ENCODE results near the gene IPPK.
A peak's percentile ranks its signal among the peaks of the same experiment; 100 is the strongest.

DNA sequence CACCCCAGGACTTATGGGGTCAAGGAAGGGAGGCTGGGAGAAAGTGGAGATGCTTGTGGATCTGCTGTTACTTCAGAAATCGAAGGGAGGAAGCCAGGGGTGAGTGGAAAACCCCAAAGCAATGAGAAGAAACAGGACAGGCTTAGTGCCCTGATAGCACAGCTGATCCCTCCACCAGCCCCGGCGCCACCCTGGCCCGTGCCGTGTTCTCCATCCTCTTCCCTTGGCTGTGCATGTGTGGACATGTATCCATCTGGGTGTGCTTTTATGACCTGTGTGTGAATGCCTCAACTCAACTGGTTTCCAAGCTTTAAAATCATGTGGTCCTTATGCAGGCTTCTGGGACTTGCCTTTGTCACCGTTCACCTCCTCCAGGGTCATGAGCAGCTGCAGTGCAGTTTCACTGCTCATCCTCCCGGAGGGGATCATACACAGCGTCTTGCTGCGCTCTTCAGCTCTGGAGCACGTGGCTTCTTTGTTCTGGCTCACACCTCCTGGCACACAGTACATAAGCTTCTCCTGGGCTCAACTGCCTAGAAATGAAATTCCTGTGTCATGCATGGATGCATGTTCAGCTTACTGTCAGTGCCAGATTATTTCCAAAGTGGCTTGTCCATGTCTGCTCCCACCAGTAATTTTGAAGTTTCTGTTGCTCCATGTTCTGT lies 58.2 kb downstream of the IPPK start:
- TF ChIP-seq, protein P1, sequence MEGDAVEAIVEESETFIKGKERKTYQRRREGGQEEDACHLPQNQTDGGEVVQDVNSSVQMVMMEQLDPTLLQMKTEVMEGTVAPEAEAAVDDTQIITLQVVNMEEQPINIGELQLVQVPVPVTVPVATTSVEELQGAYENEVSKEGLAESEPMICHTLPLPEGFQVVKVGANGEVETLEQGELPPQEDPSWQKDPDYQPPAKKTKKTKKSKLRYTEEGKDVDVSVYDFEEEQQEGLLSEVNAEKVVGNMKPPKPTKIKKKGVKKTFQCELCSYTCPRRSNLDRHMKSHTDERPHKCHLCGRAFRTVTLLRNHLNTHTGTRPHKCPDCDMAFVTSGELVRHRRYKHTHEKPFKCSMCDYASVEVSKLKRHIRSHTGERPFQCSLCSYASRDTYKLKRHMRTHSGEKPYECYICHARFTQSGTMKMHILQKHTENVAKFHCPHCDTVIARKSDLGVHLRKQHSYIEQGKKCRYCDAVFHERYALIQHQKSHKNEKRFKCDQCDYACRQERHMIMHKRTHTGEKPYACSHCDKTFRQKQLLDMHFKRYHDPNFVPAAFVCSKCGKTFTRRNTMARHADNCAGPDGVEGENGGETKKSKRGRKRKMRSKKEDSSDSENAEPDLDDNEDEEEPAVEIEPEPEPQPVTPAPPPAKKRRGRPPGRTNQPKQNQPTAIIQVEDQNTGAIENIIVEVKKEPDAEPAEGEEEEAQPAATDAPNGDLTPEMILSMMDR (IDR thresholded peaks at IDR 0.05) = no peak
- TF ChIP-seq EP300 (IDR thresholded peaks at IDR 0.05) (peak in 1 of 2 donors; percentile 10), POLR2A (IDR thresholded peaks at IDR 0.05) (no peak)

Measured in tibial nerve (tissue), 4 donors.